Skin of body (tissue), 2 donors: ENCODE measurements around the gene CD101. TPM values are rescaled to one million over a fixed set of nuclear protein-coding genes. Genes with fewer than 3 reads are reported as not detected.

Experiments used
- DNase-seq: peaks from one replicate; lab custom pipeline; 2025; lab: John Stamatoyannopoulos, UW
- total RNA-seq: library from RNA; depleted of rRNA; stranded (reverse); fragments of >200 nt; gene quantifications from one replicate; pipeline ENCODE4 v1.2.3, GENCODE V29; 2014

Gene CD101
- total RNA-seq, 1 donor from 2014 or later: 1.8 TPM

- no peak for DNase-seq
Measured at GRCh38 chr1:117051224-117052064, 49.9 kb downstream of the CD101 start.

DNA sequence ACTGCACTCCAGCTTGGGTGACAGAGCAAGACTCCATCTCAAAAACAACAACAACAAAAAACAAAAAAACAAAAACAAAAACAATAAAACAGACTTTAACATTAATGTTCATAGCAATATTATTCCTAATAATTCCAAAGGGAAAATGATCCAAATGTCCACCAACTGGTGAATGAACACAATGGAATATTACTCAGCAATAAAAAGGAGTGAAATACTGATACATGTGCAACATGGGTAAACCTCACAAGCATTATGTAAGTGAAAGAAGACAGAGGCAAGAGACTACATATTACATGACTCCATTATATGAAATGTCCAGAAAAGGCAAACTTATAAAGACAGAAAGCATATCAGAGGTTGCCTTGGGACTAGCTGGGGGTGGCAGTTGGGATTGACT is 52.5 kb downstream of the CD101 start:
- DNase-seq: no peak

DNA sequence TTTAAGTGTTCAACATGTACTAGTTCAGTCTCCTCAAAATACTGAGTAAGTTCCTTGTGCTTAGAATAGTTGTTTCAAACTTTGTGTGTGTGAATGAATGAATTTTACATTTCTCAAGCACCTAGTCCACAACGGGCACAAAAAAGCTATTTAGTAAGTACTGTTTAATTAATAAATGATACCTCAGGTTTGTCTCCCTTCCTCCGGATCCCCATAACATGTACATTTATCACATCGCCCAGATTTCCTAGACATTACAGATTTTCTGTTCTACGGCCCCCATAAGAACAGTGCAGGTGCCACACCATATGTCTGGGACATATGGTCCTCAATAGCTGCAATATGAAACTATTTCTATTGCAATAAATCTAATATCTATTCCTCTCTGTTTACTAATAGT is 57.2 kb downstream of the CD101 start:
- DNase-seq: no peak

DNA sequence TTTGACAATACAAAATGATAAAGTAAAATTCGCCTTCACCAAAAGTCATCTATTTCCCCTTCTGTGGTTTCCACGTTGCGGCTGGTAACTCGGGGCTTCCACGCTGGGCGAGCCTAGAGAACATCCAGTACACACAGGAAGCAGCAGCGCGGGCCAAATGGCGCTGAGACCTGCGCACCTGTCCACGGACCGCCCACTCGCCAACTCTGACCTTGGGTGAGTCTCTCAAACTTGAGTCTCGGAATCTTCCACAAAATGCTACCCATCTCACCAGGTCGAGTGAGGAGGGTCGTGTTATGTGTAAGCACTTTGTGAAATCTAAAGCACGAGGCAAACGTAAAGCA is 57.7 kb downstream of the CD101 start:
- DNase-seq: no peak

GRCh38 chr1:117059678-117060440 is 58.3 kb downstream of the CD101 start, which contains the start of gene TTF2:
Gene TTF2 (plus strand): TSS chr1:117060326. CDS start chr1:117060347, 21 bp downstream.
- DNase-seq: peak; percentile 98

- peak; percentile 28 for DNase-seq
Measured at GRCh38 chr1:117060441-117061317, 59.1 kb downstream of the CD101 start.

DNA sequence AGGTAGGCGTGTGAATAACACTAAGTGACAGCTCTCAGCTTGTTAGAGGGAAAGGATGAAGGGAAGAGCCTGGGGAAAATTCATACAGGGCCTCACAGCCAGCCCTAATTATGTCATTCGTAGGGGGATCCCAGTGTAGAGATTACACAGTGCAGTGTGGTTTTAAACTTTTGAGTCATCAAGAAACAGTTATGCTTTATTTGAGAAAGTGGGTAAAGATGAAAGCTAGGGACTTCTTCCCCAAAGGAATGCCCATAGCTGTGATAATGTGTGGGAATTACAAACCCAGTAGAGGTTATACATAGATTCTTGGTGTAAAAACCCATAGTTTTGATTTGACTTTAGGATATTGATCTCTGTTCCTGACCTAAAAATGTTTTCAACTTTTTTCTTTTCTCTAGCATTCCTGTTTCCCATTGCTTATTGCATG is 60.4 kb downstream of the CD101 start:
- DNase-seq: no peak

DNA sequence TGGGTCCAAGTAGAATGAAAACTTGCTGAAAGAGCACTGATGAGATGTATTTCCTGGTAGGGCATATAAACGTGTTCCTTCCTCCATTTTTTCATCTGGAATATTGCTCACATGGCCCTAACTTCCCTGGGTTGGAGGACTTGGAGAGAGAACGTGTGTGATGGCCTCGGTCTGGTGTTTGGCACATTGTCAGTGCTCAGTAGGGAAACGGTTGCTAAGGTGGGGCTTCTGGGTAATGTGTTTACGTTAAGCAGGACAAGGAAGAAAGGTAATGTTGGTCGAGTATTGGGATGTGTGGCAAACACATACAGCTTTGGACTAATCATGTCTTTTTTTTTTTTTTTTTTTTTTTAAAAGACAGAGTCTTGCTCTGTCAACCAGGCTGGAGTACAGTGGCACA is 64.8 kb downstream of the CD101 start:
- no peak for DNase-seq

DNA sequence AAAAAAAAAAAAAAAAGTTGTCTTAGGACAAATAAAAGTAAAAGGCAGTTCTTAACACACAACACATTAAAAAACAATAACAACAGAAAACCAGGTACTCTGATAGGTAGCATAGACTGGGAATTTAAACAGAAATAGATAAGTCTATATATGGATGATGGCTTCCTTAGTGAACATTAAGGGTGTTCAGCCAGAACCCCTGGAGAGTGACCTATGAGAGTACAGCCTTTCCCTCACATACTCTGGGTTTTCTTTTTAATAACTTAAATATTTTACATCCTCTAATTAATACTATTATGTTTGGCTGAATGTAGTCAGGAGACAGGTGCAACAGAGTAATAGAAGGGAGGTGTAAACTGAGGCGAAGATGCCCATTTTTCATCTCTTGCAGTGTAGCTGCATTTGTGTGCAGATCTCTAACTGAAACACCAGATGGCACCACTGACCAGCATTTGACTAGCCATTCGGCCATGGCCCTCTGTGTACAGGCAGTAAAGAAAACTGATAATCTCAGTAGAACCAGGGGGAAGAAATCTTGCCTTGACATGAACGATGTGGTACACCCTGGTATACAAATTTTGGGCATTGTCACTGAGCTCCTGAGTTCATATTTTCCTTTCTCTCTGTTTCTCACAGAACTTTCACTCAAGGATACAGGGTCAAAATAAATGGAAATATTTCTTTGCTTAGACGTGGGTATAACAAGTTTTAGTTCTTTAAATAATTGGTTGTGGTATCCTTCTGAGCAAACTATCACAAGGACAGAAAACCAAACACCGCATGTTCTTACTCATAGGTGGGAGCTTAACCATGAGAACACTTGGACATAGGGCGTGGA is 66.2 kb downstream of the CD101 start:
- DNase-seq: peak; percentile 47

- DNase-seq: no peak
Measured at GRCh38 chr1:117068580-117068979, 67.0 kb downstream of the CD101 start.

DNA sequence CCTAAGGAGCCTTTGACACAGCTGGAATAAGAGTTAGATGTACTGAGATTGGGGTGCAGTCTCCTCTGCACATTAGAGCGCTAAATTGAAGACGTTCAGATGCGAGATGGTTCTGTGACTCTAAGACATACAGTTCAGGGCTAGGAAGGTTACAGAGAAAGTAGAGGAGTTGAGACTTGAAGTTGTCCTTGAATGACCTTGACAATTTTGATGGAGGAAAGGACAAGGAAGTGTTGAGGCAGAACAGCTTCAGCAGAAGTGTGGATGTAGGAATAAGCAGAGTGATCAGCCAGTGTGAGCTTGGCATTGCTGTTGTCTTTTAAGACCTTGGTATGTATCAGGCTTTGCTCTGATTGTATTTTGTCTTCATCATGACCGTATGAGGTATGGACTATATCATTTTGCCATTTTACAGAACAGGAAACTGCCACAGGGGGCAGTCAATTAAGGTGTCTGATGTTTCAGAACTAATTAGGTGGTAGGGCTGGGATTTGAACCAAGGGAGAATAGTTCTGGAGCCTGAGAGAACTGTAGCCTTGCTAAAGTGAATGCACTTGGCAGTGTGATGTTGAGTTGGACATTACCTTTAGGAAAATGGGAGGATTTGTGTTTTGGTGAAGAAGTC is 67.8 kb downstream of the CD101 start:
- DNase-seq: no peak

DNA sequence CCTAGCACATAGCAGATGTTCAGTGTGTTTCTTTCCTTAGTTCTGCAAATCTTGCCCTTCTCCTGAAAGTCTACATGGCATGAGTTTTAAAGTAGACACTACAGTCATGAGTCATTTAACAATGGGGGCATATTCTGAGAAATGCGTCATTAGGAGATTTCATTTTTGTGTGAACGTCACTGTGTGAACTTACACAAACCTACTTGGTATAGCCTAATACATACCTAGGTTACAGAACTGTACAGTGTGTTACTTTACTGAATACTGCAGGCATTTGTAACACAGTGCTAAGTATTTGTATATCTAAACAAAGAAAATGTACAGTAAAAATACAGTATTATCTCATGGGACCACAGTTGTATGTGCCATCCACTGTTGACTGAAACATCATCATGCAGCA is 68.6 kb downstream of the CD101 start:
- no peak for DNase-seq

DNA sequence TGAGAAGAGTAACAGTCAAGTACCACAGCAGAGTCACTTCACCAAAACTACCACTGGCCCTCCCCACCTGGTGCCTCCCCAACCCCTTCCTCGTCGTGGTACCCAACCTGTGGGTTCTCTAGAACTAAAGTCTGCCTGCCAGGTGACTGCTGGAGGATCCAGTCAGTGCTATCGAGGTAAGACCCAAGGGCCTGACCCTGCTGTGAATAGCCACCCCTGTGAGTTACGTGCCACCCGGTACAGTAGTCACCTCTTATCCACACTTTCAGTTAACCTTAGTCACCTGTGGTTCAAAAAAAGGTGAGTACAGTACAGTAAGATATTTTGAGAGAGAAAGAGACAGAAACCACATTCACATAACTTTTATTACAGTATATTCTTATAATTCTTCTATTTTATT is 75.1 kb downstream of the CD101 start:
- no peak for DNase-seq

DNA sequence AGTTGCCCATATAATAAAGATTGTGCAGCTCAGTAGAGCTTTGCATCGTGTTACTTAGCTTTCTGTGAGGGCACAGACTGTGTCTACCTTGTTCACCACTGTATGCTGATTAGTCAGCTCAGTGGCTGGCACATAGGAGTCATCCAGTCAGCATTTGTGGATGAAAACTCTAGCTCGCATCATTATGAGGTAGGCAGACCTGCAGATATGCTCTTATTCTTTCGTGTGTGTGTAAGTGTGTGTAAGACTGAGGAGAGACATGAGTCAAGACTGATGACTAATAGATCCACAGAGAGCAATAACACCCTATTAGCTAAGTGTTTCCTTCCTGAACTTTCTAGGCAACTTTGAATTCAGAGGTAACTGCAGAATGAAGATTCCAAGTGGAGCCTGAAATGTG is 75.7 kb downstream of the CD101 start:
- DNase-seq: no peak

- DNase-seq: no peak
Measured at GRCh38 chr1:117079737-117080136, 78.2 kb downstream of the CD101 start.

- DNase-seq: no peak
Measured at GRCh38 chr1:117084231-117084630, 82.7 kb downstream of the CD101 start.
